DMS53 (cell line): ENCODE results near the gene BRAT1.

Source experiments
- DNase-seq: peaks from one replicate; lab custom pipeline; 2025; lab: John Stamatoyannopoulos, UW

Gene BRAT1

DNA sequence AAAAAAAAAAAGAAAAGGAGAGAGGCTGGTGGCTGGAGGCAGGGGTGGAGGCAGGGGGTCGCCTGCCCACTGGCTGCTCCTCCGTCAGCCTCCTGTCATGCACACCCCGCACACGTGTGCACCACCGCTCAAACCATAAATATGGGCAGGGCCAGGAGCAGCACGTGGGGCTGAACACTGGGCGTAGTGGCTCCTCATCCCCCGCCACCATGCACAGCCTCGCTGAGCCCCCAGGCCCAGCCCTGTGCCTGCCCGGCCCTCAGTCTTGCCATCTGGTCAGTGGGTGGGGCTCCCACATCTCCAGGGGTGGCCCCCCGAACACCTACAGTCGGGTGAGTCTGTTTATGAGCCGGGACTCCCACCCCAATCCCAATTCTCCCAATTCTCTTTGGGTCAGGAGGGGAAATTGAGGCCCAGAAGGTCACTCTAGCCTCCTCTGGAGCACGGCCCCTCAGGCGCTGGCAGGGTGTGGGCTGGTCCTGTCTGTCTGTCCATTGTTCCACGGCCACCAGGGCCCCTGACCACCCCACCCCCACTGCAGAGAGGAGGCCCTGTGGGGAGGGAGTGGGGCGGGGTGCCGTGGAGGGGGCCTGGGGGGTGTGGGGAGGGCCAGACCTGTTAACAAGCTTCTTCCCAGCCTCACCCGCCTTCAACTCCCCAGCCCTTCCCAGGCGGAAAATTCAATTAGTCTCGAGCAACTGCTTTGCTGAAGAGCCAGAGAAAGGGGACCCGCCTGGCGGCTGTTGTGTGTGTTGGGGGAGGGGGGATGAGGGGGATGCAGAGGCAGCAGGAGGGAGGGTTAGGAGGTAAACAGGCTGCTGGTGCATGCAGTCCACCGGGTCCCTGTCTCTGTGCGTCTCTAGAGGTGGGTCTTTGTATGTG lies 59.7 kb downstream of the BRAT1 start:
- peak; percentile 28 for DNase-seq

DNA sequence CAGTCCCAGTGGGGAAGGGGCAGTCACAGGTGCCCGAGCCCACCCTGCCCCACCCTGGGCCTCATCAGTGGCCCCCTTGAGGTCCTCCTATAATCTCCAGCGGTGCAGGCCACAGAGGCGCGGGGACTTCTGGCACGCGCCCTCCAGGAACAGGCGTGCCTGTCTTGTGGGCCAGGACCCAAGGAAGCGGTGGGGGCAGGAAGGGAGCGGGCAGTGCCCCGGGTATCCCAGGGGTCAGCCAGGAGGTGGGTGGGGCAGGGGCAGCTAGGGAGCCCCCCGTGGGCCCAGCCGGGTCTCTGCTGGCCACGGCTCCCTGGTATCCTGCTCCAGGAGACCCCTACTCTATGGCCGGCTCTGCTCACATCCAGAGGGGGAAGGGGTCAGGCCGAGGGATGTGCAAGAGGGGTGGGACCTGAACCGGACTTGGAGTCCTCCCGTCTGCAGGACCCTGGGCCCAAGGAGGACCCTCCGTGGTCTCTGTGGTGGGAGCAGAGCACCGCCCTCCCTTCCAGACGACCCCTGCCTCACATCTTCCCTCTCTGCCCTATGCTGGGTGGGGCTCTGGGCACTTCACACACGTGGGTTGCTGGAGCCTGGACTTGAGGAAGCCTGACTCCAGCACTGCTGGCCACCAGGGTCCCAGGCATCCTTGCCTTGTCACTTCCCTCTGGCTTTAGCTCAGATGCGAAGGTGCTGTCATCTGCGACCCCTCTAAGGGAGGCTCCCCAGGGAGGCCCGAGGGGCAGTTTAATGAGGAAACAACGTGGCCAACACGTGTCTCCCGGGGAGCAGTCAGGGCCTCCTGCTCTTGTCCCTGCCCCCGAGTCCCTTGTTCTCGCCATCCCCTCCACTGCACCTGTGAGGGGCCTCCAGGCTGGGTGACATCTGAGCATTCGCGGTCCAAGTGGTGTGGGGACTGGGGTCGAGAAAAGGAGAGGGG lies 60.9 kb downstream of the BRAT1 start:
- no peak for DNase-seq

DNA sequence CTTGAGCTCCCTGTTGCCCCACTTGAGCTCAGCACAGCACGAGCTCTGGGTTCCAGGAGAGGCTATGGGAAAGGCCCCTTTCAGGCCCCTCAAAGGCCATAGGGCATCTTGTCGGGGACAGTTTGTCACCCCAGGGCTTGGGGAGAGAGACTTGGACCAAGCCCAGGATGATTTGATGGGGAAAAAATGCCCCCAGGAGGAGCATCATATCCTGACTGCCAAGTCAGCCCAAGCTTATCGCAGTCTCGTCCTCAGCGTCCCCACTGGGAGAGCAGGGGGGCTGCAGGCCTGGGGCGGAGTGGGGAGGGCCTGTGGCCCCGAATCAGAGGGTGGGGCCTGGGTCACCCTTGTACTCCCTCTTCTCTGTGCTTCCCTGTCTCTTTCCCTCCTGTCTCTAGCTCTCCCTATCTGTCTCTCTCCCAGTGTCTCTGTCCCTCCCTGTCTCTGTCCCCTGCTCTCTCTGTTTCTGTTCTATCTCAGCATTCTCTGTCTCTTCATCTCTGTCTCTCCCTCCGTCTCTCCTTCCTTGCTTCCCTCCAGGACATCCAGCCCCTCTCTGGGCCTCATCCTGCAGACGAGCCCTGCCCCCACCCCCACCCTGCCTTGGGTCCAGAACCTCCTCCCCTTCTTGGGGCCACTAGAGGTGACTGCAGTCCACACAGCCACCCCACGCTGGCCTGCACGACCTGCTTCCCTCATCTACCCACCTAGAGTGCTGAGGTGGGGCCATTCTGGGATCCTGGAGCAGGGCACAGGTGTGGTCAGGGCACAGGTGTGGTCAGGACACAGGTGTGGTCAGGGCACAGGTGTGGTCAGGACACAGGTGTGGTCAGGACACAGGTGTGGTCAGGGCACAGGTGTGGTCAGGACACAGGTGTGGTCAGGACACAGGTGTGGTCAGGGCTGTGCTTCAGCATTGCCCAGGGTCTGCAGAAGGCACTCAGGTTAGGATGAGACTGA lies 61.8 kb downstream of the BRAT1 start:
- DNase-seq, result no peak

- no peak for DNase-seq
These were observed 63.3 kb downstream of the BRAT1 start for GRCh38 chr7:2492038-2492437.

- no peak for DNase-seq
These were observed 65.1 kb downstream of the BRAT1 start for GRCh38 chr7:2490181-2490651.

DNA sequence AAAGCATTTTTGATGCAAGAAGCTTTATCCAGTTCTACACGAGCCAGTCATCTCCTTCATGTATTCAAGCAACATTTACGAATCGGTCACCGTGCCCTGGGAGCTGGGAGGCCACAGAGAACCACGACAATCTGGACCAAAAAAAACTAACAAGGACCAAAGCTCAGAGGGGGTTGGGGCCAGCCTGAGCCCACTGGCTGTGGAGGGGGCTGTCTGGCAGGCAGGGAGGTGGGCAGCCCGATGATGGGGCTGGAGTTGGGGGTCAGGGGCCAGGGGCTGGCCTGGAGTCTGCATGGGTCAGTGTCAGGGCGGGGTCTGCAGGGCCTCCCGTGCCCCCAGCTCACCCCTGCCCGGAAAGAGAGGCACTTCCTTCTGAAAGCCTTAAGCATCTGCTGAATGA lies 66.6 kb downstream of the BRAT1 start:
- no peak for DNase-seq

GRCh38 chr7:2488272-2488645 lies 67.1 kb downstream of the BRAT1 start:
- no peak for DNase-seq
